NT2/D1 (cell line): ENCODE measurements around the gene PSTPIP2.

ENCODE experiments used
- SUZ12 ChIP-seq: IDR thresholded peaks from 2 replicates; pipeline ENCODE4 v1.6.1; 2011; ENCODE audit not compliant: insufficient read length, insufficient read depth; ENCODE audit errors: extremely low read depth
- YY1 ChIP-seq: IDR thresholded peaks from 2 replicates; pipeline ENCODE4 v1.6.1; 2011; ENCODE audit not compliant: insufficient read length, insufficient read depth
- ZNF274 ChIP-seq: IDR thresholded peaks from 2 replicates; pipeline ENCODE4 v1.6.1; 2011; ENCODE audit warnings: mild to moderate bottlenecking, low read depth, low read length

GRCh38 chr18:46098616-46098933, 26.5 kb upstream of the PSTPIP2 start:
- no peak for TF ChIP-seq YY1
- TF ChIP-seq ZNF274: no peak
- TF ChIP-seq SUZ12: no peak
